GM12892 (cell line): ENCODE measurements around the gene TGIF1.

Source experiments
- DNase-seq: peaks from one replicate; pipeline ENCODE4 v3.0.0; 2011; ENCODE audit not compliant: insufficient read length
- FAIRE-seq: peaks from 2 replicates; lab custom pipeline; 2011; peaks lifted over from hg19 to GRCh38; lab: Jason Lieb, UNC
- POLR2A ChIP-seq: IDR thresholded peaks from 2 replicates; pipeline ENCODE4 v1.6.1; 2011; ENCODE audit warnings: low read depth, low read length, control low read depth
- POLR2AphosphoS5 ChIP-seq: IDR thresholded peaks from 2 replicates; pipeline ENCODE4 v1.6.1; 2011; ENCODE audit warnings: low read depth, low read length, control low read depth
- TAF1 ChIP-seq: IDR thresholded peaks from 2 replicates; pipeline ENCODE4 v1.6.1; 2011; ENCODE audit warnings: low read depth, mild to moderate bottlenecking, control low read depth, low read length, borderline replicate concordance

TGIF1 gene

GRCh38 chr18:3479978-3480509, 30.1 kb downstream of the TGIF1 start:
- no peak for TF ChIP-seq POLR2A
- TF ChIP-seq TAF1 = no peak
- no peak for TF ChIP-seq POLR2AphosphoS5
- no peak for FAIRE-seq
- DNase-seq = no peak

GRCh38 chr18:3480827-3481573, 31.0 kb downstream of the TGIF1 start:
- TF ChIP-seq TAF1 (no peak), POLR2AphosphoS5 (no peak), POLR2A (no peak)
- FAIRE-seq = no peak

GRCh38 chr18:3481696-3482210, 31.8 kb downstream of the TGIF1 start:
- FAIRE-seq (peak; percentile 42), DNase-seq (no peak)
- TF ChIP-seq TAF1 (no peak), POLR2AphosphoS5 (no peak), POLR2A (no peak)

More at GRCh38 chr18:3480827-3481573, 31.0 kb downstream of the TGIF1 start:
- no peak for DNase-seq

- no peak for TF ChIP-seq TAF1
- TF ChIP-seq POLR2A = no peak
- TF ChIP-seq POLR2AphosphoS5 = no peak
- DNase-seq (no peak), FAIRE-seq (no peak)
Observed at GRCh38 chr18:3482258-3482657, 32.3 kb downstream of the TGIF1 start.

GRCh38 chr18:3485153-3486149, 35.5 kb downstream of the TGIF1 start:
- TF ChIP-seq TAF1 = no peak
- no peak for TF ChIP-seq POLR2AphosphoS5
- no peak for TF ChIP-seq POLR2A
- no peak for FAIRE-seq
- no peak for DNase-seq

GRCh38 chr18:3486512-3486911, 36.5 kb downstream of the TGIF1 start:
- FAIRE-seq = no peak
- DNase-seq = no peak
- TF ChIP-seq POLR2AphosphoS5 (no peak), POLR2A (no peak), TAF1 (no peak)

- TF ChIP-seq TAF1 (no peak), POLR2A (no peak), POLR2AphosphoS5 (no peak)
- DNase-seq (no peak), FAIRE-seq (no peak)
Observed at GRCh38 chr18:3489462-3489861, 39.5 kb downstream of the TGIF1 start.

GRCh38 chr18:3491981-3492555, 42.1 kb downstream of the TGIF1 start:
- no peak for DNase-seq

GRCh38 chr18:3492721-3493120, 42.7 kb downstream of the TGIF1 start:
- TF ChIP-seq POLR2A = no peak
- no peak for TF ChIP-seq POLR2AphosphoS5
- no peak for TF ChIP-seq TAF1
- FAIRE-seq = no peak
- DNase-seq = no peak

More at GRCh38 chr18:3491981-3492555, 42.1 kb downstream of the TGIF1 start:
- no peak for FAIRE-seq
- no peak for TF ChIP-seq POLR2AphosphoS5
- no peak for TF ChIP-seq TAF1
- no peak for TF ChIP-seq POLR2A

- FAIRE-seq (no peak), DNase-seq (no peak)
- no peak for TF ChIP-seq POLR2A
- no peak for TF ChIP-seq POLR2AphosphoS5
- no peak for TF ChIP-seq TAF1
Observed at GRCh38 chr18:3493501-3494244, 43.7 kb downstream of the TGIF1 start.

GRCh38 chr18:3494245-3494526, 44.2 kb downstream of the TGIF1 start:
- no peak for TF ChIP-seq POLR2AphosphoS5
- TF ChIP-seq POLR2A = no peak
- no peak for TF ChIP-seq TAF1

More at GRCh38 chr18:3494245-3494526, 44.2 kb downstream of the TGIF1 start:
- FAIRE-seq (no peak), DNase-seq (no peak)
